ENCODE results near the gene LSMEM2. TPM values are rescaled to one million over a fixed set of nuclear protein-coding genes. Genes with fewer than 3 reads are reported as not detected.

LSMEM2 gene
- total RNA-seq, 1 experiment from 2014 or later, result 0.57 TPM

DNA sequence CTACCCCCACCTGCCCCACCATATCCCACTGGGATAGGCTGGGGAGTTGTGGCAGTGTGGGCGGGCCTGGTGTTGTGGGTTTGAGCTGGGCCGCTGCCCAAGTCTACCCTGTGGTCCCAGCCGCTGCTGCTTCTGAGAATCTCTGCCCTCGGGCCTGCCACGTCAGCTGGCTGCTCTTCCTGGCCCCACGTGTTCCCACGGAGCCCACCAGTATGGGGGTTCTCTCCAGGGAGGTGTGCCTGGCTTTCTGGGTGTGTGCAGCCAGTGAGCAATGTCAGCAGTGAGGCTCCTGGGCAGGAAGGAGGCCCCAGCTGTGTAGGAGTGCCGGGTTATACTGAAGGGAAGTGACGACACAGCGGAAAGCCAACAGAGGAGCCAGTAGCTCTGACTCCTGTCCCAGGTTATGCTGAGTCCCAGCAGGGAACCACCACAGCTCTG is 32.4 kb upstream of the LSMEM2 start:
- ChIA-PET POLR2A (interaction anchor here (0.7 to 1.7 kb wide), 8 partner anchors 8 to 124 kb away, joined by 3 to 10 read pairs (median 4); no protein-coding TSS in a partner anchor), CTCF (interaction anchor here (0.5 to 6.0 kb wide), 50 partner anchors 9 to 406 kb away, joined by 3 to 154 read pairs (median 5); partner anchors contain the start of genes C3orf18, CYB561D2, GNAI2 and GNAT1)
- TF ChIP-seq ZNF317 (CRISPR knock-in tag; IDR thresholded peaks at IDR 0.05; ENCODE audit: borderline replicate concordance, low read depth), result no peak
- no peak for TF ChIP-seq ATF1 (CRISPR knock-in tag; IDR thresholded peaks at IDR 0.05)
- no peak for TF ChIP-seq FOXP1 (CRISPR knock-in tag; IDR thresholded peaks at IDR 0.05; ENCODE audit: borderline replicate concordance)
- no peak for TF ChIP-seq ARID4B (CRISPR knock-in tag; IDR thresholded peaks at IDR 0.05; ENCODE audit: borderline replicate concordance)
- 0 out of 2 replicates have a peak, but pooled peaks have one; percentile 21 for TF ChIP-seq ZBTB21 (CRISPR knock-in tag; IDR thresholded peaks at IDR 0.05; ENCODE audit: borderline replicate concordance)
- no peak for TF ChIP-seq HMGXB4 (CRISPR knock-in tag; IDR thresholded peaks at IDR 0.05)
- TF ChIP-seq ESRRA (CRISPR knock-in tag; IDR thresholded peaks at IDR 0.05; ENCODE audit: borderline replicate concordance), result no peak
- TF ChIP-seq NR2C2 (CRISPR knock-in tag; IDR thresholded peaks at IDR 0.05), result no peak
- TF ChIP-seq NFATC4 (CRISPR knock-in tag; IDR thresholded peaks at IDR 0.05), result no peak
- TF ChIP-seq TCF7 (CRISPR knock-in tag; IDR thresholded peaks at IDR 0.05; ENCODE audit: low read depth), result peak; percentile 39; the same call in 1 of the 2 replicates
- Mint-ChIP-seq H3K27ac (peak overlapping the region; percentile 89), H3K36me3 (peaks cover 7% of the 10 kb centered on the region; the same call in 1 of the 2 replicates), H3K27me3 (ENCODE audit: low read depth) (no peaks in the 10 kb centered on the region), H3K4me1 (peaks cover 55% of the 10 kb centered on the region), H3K9me3 (no peaks in the 10 kb centered on the region), H3K4me3 (peak overlapping the region; percentile 40; the same call in 1 of the 2 replicates)
- DNase-seq (ENCODE audit: low spot score), result no peak
- peak; percentile 33 for ATAC-seq

DNA sequence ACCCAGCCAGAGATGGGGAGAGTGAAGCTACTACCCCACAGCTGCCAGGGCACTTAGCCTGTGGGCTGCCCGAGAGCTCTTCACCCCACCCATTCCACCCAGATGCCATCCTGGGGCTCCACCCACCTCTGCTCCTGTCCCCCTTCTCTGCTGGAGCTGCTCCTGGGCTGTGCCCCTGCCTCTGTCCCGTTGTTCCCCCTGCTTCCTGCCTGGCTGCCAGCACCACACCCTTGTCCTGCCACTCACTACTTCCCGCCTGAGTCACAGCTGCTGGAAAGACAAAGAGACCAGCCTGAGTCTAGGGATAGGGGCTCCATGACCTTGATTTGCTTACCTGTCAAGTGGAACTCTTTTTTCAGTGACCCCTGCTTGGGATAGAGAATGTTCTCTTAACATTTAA is 30.5 kb upstream of the LSMEM2 start:
- Mint-ChIP-seq H3K4me3 (no peak overlapping the region), H3K27ac (peak overlapping the region; percentile 90), H3K27me3 (ENCODE audit: low read depth) (no peaks in the 10 kb centered on the region), H3K36me3 (peaks cover 9% of the 10 kb centered on the region), H3K4me1 (peaks cover 38% of the 10 kb centered on the region), H3K9me3 (no peaks in the 10 kb centered on the region)
- ChIA-PET CTCF (interaction anchor here (0.5 to 6.0 kb wide), 7 partner anchors 9 to 76 kb away, joined by 3 to 151 read pairs (median 35); partner anchors contain the start of genes GNAI2 and GNAT1), POLR2A (interaction anchor here (0.6 kb wide), 1 partner anchor 69 kb away, joined by 3 read pairs; no protein-coding TSS in a partner anchor)
- DNase-seq (ENCODE audit: low spot score), result no peak
- ATAC-seq, result no peak
- TF ChIP-seq, protein P1, sequence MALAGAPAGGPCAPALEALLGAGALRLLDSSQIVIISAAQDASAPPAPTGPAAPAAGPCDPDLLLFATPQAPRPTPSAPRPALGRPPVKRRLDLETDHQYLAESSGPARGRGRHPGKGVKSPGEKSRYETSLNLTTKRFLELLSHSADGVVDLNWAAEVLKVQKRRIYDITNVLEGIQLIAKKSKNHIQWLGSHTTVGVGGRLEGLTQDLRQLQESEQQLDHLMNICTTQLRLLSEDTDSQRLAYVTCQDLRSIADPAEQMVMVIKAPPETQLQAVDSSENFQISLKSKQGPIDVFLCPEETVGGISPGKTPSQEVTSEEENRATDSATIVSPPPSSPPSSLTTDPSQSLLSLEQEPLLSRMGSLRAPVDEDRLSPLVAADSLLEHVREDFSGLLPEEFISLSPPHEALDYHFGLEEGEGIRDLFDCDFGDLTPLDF (CRISPR knock-in tag; IDR thresholded peaks at IDR 0.05), result no peak
- no peak for TF ChIP-seq CREB1 (CRISPR knock-in tag; IDR thresholded peaks at IDR 0.05)
- no peak for TF ChIP-seq MXD4 (CRISPR knock-in tag; IDR thresholded peaks at IDR 0.05; ENCODE audit: borderline replicate concordance)
- TF ChIP-seq NFATC4 (CRISPR knock-in tag; IDR thresholded peaks at IDR 0.05), result no peak
- TF ChIP-seq MYBL2 (CRISPR knock-in tag; IDR thresholded peaks at IDR 0.05), result no peak
- no peak for TF ChIP-seq E2F4 (CRISPR knock-in tag; IDR thresholded peaks at IDR 0.05; ENCODE audit: borderline replicate concordance, low read depth)
- TF ChIP-seq TP53 (CRISPR knock-in tag; IDR thresholded peaks at IDR 0.05), result no peak
- no peak for TF ChIP-seq ATF1 (CRISPR knock-in tag; IDR thresholded peaks at IDR 0.05)
- TF ChIP-seq ZNF532 (CRISPR knock-in tag; IDR thresholded peaks at IDR 0.05; ENCODE audit: borderline replicate concordance), result no peak
- TF ChIP-seq GRHL2 (CRISPR knock-in tag; IDR thresholded peaks at IDR 0.05; ENCODE audit: insufficient replicate concordance, severe bottlenecking), result no peak
- TF ChIP-seq ELF4 (CRISPR knock-in tag; IDR thresholded peaks at IDR 0.05; ENCODE audit: low read depth), result no peak
- no peak for TF ChIP-seq ZNF317 (CRISPR knock-in tag; IDR thresholded peaks at IDR 0.05; ENCODE audit: borderline replicate concordance, low read depth)
- no peak for TF ChIP-seq GABPB1 (CRISPR knock-in tag; IDR thresholded peaks at IDR 0.05)
- no peak for TF ChIP-seq EMX1 (CRISPR knock-in tag; IDR thresholded peaks at IDR 0.05)
- no peak for TF ChIP-seq ZNF219 (CRISPR knock-in tag; IDR thresholded peaks at IDR 0.05; ENCODE audit: borderline replicate concordance)

Data from WTC11 (cell line).